GM19238 (cell line): ENCODE data around the gene FAU.

Experiments used
- DNase-seq: peaks from one replicate; pipeline ENCODE4 v3.0.0; 2011; ENCODE audit warnings: low spot score; ENCODE audit not compliant: insufficient read length

FAU gene

DNA sequence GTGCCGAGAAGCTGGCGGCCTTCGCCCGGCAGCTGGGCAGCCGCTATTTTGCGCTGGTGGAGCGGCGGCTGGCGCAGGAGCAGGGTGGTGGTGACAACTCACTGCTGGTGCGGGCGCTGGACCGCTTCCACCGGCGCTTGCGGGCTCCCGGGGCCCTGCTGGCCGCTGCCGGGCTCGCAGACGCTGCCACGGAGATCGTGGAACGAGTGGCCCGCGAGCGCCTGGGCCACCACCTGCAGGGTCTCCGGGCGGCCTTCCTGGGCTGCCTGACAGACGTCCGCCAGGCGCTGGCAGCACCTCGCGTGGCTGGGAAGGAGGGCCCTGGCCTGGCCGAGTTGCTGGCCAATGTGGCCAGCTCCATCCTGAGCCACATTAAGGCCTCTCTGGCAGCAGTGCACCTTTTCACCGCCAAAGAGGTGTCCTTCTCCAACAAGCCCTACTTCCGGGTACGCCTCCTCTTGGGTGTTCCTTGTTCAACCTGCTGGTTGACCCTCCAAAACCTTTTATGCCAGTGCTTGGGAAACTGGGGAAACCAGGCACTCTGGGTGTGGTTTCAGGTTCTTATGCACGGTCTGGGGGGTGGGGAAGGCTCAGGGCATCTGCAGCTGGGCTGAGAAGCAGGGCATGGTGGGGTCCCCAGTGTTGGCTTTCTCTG lies 13.3 kb downstream of the FAU start:
- DNase-seq: no peak

DNA sequence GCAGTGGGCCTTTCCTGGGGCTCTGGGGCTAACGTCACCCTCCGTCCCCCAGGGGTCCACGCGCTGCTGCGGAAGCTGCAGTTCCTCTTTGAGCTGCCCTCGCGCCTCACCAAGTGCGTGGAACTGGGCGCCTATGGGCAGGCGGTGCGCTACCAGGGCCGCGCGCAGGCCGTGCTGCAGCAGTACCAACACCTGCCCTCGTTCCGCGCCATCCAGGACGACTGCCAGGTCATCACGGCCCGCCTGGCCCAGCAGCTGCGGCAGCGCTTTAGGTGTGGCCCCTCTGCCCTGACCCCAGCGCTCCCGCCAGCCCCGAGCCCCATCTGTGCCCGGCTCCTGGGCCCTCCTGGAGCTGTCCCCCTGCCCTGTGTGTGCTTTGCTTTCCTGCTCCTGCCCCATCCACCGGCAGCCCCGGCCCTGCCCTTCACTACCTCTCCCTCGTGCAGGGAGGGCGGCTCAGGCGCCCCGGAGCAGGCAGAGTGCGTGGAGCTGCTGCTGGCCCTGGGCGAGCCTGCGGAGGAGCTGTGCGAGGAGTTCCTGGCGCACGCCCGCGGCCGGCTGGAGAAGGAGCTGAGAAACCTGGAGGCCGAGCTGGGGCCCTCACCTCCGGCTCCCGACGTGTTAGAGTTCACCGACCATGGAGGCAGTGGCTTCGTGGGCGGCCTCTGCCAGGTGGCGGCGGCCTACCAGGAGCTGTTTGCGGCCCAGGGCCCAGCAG lies 14.0 kb downstream of the FAU start:
- DNase-seq: no peak

DNA sequence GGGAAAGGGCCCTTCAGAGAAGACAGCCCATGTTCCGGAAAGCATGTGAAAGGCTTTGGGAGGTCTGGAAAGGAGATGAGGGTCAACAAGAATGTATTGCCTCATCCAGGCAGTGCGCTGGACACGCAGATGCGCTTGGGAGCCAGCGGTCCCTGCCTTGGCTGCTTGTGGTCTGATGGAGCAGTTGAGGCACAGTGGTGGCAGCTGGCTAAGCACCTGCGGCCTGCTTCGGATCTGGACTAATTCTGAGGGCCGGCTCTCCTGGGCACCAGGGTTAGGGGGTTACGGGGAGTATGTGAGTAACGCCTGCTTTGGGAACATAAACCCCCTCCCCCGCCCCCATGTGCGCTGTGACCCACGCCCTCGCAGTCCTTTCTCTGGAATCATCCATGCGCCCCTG lies 14.9 kb downstream of the FAU start:
- no peak for DNase-seq

DNA sequence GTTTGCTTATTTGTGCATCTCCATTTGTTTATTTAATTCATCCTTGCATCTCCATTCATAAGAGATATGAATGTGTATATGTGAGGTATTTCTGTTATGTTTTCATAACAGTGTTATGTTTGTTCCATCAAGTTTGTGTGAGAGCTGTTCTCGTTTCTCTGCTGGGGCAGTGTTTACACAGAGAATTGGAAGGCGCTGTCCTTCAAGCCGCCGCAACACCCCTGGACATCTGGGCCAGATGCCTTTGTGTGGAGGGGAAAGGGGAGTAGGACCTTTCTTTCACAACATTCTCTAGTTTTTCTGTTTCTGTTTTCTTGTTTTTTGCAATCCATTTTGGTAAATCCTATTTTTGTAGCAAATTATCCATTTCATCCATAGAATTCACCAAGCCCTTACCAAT lies 17.3 kb downstream of the FAU start:
- DNase-seq: no peak

DNA sequence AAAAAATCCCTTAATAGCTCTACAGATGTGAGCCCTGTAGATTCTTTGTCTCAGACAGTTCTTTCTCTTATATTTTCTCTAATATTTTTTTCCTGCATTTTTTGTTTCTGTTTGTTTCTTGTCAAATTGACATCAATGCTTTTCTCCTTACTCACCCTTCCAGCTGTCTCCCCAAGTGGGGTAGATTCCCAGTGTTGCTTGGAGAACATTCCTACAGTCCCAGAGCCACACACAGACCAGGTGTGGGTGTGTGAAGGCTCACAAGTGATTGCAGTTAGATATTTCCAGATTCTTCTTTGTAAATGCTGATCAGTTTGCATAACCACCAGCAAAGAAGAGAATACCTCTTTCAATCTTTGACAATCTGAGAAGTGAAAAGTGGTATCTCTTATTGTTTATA lies 18.5 kb downstream of the FAU start:
- no peak for DNase-seq

DNA sequence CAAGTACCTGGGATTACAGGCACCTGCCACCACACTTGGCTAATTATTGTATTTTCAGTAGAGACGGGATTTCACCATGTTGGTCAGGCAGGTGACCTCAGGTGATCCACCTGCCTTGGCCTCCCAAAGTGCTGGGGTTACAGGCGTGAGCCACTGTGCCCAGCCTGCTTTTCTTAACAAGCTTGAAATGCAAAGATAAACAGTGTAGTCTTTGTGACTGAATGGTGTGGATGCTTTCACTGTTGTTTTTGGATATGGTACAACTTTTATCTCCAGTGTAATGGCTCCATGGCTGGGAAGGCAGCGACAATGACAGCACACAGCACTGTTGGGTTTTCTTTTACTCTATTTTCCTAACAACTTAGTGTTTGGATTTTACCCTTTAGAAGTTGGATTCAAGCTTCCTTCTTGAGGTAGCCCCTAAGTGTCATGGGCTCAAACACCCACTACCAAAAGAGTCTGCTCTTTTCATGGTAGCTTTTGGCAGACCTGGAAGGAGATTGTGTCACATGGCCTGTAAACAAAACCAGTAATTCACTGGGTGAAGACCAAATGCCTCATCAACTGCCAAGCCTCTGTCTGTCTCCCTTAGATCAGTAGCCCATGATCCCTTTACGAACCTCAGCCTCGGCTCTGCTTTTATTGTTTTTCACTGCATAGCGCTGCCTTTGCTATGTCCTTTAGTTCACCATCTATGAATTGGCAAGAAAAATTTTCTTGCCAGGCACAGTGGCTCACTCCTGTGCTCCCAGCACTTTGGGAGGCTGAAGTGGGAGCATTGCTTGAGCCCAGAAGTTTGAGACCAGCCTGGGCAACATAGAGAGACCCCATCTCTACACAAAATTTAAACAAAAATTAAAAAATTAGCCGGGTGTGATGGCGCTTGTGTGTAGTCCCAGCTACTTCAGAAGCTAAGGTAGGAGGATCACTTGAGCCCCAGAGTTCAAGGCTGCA lies 19.5 kb downstream of the FAU start:
- no peak for DNase-seq

DNA sequence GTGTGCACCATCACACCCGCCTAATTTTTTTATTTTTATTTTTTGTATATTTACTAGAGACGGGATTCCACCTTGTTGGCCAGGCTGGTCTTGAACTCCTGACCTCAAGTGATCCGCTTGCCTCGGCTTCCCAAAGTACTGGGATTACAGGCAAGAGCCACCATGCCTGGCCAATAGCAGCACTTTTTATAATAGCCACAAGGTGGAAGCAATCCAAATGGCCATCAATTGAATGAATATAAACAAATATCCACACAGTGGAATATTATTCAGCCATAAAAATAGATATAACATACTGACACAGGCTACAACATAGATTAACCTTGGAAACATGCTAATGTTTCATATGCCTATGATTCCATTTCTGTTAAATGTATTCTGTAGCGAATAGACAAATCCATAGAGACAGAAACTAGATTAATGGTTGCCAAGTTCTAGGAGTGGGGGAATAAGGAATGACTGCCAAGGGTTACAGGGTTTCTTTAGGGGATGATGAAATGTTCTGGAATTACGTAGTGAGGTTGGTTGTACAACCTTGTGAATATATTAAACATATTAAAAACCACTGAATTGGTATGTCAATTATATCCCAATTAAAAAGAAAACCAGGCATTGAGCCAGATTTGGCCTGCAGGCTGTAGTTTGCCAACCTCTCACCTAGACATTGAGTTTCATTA lies 21.1 kb downstream of the FAU start:
- DNase-seq: no peak

DNA sequence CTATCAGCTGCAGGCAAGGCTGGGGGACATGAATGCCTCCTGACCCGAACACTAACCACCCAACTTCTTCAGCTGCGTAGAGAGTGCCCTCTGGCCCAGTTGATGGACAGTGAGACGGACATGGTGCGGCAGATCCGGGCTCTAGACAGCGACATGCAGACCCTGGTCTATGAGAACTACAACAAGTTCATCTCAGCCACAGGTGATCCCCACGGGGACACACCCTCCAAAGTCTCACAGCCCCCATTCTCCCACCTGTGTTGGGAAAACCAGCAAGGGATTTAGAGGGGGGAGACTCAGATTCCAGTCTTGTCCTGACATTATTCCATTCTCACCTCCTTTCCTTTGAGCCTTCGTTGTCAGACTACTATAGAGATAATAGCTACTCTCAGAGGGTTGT lies 25.0 kb downstream of the FAU start:
- no peak for DNase-seq

DNA sequence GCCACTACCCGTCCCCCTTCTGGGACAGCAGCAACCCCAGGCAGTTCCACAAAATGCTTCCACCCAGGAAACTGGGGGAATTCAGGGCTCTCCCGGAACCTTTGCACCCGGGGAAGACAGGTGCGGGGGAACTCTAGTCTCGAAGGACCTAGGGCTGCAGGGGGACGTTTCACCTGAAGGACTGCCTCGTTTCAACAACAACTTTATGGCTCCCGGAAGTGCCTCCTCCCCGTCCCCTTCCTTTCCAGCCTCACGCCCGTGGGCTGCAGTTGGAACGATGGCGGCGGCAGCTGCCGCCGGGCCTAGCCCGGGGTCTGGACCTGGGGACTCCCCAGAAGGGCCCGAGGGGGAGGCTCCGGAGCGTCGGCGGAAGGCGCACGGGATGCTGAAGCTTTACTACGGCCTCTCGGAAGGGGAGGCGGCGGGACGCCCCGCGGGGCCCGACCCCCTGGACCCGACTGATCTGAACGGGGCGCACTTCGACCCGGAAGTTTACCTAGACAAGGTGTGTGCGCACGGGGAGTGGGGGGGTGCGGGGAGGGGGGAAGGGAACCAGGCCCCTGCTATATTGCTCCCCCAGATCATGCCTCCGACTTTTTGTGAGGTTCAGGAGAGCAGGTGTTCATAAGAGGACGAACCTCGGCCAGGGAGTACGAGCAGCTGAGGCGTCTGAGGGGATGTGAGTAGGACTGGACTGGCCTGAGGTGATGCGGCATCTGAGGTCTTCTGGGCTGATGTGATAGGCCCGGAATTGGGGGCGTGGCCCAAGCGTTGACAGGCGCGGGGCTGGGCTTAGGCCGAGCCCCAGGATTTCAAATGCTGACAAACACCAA lies 25.7 kb downstream of the FAU start, which contains the start of gene VPS51:
Gene VPS51 (plus strand): TSS at position 241 of the 833 bp plus-strand sequence. CDS start 37 bp downstream, at position 278.
- DNase-seq: peak; percentile 92

DNA sequence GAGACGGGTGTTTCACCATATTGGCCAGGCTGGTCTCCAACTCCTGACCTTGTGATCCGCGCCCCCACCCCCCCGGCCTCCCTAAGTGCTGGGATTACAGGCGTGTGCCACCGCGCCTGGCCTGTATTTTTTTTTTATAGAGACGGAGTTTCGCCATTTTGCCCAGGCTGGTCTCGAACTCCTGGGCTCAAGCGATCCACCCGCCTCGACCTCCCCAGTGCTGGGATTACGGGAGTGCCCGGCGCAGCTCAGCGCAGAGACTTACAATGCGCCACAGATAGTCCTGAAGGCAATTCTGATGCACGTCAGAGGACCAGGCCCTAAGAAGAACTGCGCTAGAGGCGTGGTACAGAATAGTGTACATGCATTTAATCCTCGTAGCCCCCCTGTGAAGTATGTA lies 26.5 kb downstream of the FAU start:
- DNase-seq: no peak

DNA sequence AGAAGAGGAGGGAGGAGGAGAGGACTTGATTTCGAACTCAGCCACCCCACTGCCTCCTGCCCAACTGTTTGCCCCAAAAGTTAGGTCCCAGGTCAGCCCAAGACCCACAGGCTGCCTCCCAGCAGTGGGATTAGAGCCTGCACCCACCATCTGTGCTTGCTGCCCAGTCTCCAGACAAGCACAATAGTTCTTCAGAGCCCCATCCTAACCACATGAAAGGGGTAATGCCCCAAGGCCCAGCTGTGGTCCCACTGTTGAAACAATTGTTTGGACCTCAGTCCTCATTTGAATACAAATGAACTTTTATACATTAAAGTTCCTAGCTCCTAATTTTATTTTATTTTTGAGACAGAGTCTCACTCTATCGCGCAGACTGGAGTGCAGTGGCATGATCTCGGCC lies 31.3 kb downstream of the FAU start:
- no peak for DNase-seq

DNA sequence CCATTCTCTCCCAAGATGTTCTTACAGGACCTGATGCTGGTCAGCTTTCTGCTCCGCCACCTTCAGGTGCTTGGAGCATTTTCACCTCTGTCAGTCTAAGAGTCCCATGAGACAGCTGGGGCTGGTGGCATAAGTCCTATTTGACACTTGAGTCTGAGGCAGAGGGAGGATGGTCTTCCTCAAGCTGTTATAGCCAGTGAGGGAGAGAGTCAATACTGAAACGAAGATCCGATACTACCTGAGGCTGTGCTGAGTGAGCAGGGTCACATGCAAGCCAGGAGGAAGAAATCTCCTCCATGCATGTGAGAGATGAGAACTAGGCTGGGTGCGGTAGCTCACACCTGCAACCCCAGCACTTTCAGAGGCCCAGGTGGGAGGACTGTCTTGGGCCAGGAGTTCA lies 32.3 kb downstream of the FAU start:
- no peak for DNase-seq

DNA sequence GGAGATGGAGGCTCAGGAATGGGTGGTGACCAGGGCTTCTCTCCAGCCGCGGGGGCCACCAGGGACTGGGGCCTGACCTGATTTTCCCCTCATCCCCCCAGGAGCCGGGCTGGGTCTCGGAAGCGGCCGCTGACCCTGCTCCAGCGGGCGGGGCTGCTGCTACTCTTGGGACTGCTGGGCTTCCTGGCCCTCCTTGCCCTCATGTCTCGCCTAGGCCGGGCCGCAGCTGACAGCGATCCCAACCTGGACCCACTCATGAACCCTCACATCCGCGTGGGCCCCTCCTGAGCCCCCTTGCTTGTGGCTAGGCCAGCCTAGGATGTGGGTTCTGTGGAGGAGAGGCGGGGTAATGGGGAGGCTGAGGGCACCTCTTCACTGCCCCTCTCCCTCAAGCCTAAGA lies 34.1 kb downstream of the FAU start:
- no peak for DNase-seq

DNA sequence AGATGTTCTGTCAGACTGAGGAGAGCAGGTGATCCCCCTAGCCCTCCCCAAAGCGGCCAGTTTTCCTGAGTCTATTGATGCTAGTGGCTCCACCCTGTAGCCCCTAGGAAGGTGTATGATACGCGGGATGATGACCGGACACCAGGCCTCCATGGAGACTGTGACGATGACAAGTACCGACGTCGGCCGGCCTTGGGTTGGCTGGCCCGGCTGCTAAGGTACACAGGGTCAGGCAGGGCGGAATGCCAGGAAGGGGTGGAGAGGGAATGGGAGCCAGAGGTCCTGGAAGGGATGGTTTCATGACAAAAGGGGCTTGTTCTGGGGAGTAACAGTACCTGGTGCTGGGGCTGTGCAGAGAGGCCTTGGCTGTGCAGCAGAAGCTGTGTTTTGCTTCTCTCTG lies 34.7 kb downstream of the FAU start:
- no peak for DNase-seq

DNA sequence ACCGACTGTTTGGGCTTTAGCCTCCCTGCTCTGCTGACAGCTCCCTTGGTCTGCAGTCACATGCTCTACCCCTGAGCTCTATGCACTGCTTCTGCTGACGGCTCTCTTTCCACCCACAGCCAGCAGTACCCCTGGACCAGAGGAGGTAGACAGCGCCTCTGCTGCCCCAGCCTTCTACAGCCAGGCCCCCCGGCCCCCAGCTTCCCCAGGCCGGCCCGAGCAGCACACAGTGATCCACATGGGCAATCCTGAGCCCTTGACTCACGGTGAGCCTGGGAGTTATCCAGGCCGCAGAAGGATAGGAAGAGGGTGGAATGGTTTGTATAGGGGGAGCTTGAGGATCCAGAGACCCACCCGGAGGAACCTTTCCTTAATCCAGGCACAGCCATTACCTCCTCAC lies 35.1 kb downstream of the FAU start:
- DNase-seq: no peak

DNA sequence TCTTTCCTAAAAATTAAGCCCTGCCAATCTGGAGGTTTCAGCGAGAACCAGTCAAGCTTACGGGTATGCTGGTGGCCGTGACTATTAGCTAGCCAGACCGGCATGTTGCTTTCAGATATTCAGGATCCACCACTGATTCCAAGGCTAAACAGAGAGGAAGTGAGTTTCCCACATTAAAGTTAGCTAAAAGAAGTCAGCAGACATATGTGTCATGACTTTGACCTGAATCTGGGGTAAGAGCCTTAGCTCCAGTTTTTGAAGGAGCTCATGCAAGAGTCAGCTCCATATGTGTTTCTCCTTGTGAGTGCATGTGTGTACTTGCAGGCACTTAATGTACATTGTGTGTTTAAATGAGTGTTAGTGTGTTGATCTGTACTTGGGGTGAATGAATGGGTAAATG lies 36.5 kb downstream of the FAU start:
- DNase-seq: no peak

DNA sequence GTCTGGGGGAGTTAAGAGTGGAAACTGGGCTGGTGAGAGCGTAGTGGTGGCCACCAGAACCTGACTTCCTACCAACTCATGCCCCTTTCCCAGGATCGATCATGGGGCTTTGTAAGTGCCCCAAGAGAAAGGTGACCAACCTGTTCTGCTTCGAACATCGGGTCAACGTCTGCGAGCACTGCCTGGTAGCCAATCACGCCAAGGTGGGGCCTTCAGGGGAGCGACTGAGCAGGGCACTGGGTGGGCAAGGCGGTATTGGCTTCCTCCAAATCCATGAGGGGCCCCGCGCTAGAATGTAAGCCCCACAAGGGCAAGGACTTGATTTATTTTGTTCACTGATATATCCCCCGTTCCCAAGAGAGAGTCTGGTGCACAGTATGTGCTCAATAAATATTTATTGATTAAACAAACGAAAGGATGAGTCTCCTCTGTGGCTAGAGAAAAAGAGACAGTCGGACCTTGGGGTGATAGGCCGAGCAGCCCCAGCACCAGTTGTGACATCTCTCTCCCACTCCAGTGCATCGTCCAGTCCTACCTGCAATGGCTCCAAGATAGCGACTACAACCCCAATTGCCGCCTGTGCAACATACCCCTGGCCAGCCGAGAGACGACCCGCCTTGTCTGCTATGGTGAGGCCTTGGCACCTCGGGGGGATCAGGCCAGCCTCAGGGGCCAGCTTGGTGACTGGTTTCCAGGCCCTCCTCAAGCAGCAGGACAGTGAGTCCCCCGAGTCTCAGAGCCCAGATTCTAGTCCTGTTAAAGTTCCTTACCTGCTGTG lies 37.1 kb downstream of the FAU start:
- DNase-seq: no peak

DNA sequence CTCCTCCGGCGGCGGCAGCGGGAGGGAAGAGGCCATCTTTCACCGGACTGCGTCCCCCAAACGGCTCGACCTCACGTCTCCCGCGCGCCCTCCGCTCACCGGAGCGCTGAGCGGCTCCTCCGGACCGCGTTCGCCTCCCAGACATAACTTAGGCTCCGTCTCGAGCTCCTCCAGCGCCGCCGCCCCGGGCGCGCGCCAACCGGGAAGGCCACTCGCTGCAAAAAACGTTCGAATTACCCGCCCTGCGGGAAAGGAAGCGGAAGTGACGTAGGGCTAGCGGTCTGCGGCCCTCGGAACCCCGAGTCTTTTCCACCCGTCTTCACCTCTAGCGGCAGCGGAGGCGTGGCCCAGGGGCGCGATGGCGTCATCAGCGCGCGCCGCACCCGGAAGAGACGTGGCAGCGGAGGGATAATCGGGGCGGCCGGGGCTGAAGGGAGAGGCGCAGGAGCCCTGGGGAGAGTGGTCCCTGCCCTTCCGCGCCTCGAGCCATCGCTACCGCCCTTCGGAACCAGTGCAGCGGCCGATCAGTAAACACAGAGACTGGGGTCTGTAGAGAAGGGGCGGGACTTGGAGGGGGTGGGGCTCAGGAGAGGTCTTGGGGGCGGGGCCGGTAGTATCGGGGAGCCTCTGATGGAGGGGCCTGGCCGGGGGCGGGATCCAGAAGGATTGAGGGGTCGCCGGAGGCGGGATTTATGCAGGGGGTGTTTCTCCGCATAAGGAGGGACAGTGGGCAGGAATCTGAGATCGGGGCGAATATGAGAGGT lies 37.9 kb downstream of the FAU start, which contains the start of the genes CDCA5 and ZFPL1:
Gene CDCA5 (minus strand): TSS at position 207 of the 764 bp plus-strand sequence. CDS start 62 bp downstream, at position 145.
Gene ZFPL1 (plus strand): TSS at position 389 of the 764 bp plus-strand sequence. CDS start 477 bp downstream, outside the sequence.
- DNase-seq: peak; percentile 99
